Neural cell (in vitro differentiated cells): ENCODE data around the gene CLPX. TPM values are rescaled to one million over a fixed set of nuclear protein-coding genes. Genes with fewer than 3 reads are reported as not detected.

Experiments used
- H2AFZ ChIP-seq: fragments of 200-600, 300-800 bp; sonication (generic), shearing (Covaris generic); 2 replicates; pipeline ENCODE4 v1.6.0; 2014; ENCODE audit warnings: low read depth, mild to moderate bottlenecking, antibody characterized with exemption, low read length, moderate library complexity
- H3F3A ChIP-seq: fragments of 200-600 bp; shearing (Covaris generic); 2 replicates; pipeline ENCODE4 v1.6.1; 2016; ENCODE audit warnings: mild to moderate bottlenecking, moderate library complexity, mixed read lengths, antibody characterized with exemption, low read length; ENCODE audit not compliant: insufficient read depth, poor library complexity, severe bottlenecking
- H3K27ac ChIP-seq: fragments of 200-600, 300-800 bp; sonication (generic), shearing (Covaris generic); 2 replicates; pipeline ENCODE4 v1.5.1; 2014; ENCODE audit warnings: mild to moderate bottlenecking, low read length, moderate library complexity
- H3K27me3 ChIP-seq: fragments of 300-800, 200-600 bp; sonication (generic), shearing (Covaris generic); 2 replicates; pipeline ENCODE4 v1.6.0; 2014; ENCODE audit warnings: mild to moderate bottlenecking, low read depth, low read length, moderate library complexity; ENCODE audit not compliant: insufficient read depth
- H3K36me3 ChIP-seq: fragments of 300-800, 200-600 bp; sonication (generic), shearing (Covaris generic); 2 replicates; pipeline ENCODE4 v1.5.1; 2014; ENCODE audit warnings: mild to moderate bottlenecking, antibody characterized with exemption, low read length, moderate library complexity; ENCODE audit not compliant: insufficient read depth
- H3K4me2 ChIP-seq: fragments of 300-800, 200-600 bp; sonication (generic), shearing (Covaris generic); 2 replicates; pipeline ENCODE4 v1.6.0; 2014; ENCODE audit warnings: mild to moderate bottlenecking, low read length
- H3K4me3 ChIP-seq: fragments of 300-800, 200-600 bp; sonication (generic), shearing (Covaris generic); 2 replicates; pipeline ENCODE4 v1.5.1; 2014; ENCODE audit warnings: mild to moderate bottlenecking, low read length, moderate library complexity
- H3K79me2 ChIP-seq: fragments of 200-600 bp; shearing (Covaris generic); replicated peaks from 2 replicates; pipeline ENCODE4 v1.6.0; 2014; ENCODE audit warnings: mild to moderate bottlenecking, low read length, moderate library complexity; ENCODE audit not compliant: insufficient read depth
- H3K9ac ChIP-seq: fragments of 300-800, 200-600 bp; sonication (generic), shearing (Covaris generic); 2 replicates; pipeline ENCODE4 v1.6.1; 2016; ENCODE audit warnings: mild to moderate bottlenecking, low read length, mixed read lengths
- H3K9me2 ChIP-seq: fragments of 200-600 bp; shearing (Covaris generic); 2 replicates; pipeline ENCODE4 v1.6.1; 2016; ENCODE audit warnings: mild to moderate bottlenecking, low read length, mixed read lengths; ENCODE audit not compliant: insufficient read depth
- H3K9me3 ChIP-seq: fragments of 200-600, 300-800 bp; sonication (generic), shearing (Covaris generic); 2 replicates; pipeline ENCODE4 v1.6.1; 2016; ENCODE audit warnings: mild to moderate bottlenecking, mixed run types, low read length, moderate library complexity, mixed read lengths
- H4K20me1 ChIP-seq: fragments of 200-600 bp; shearing (Covaris generic); 2 replicates; pipeline ENCODE4 v1.6.1; 2016; ENCODE audit warnings: mild to moderate bottlenecking, mixed run types; ENCODE audit not compliant: insufficient read depth
- CTCF ChIP-seq: fragments of 450-650 bp; IDR thresholded peaks from 2 replicates; pipeline ENCODE4 v1.5.1; 2014; ENCODE audit warnings: antibody characterized with exemption, mild to moderate bottlenecking, moderate library complexity; ENCODE audit not compliant: poor library complexity, severe bottlenecking
- EP300 ChIP-seq: fragments of 450-650 bp; conservative IDR thresholded peaks from 2 replicates; pipeline ENCODE4 v1.6.1; 2014; ENCODE audit warnings: antibody characterized with exemption, mild to moderate bottlenecking, moderate library complexity; ENCODE audit not compliant: poor library complexity, severe bottlenecking
- EZH2 ChIP-seq: fragments of 200-600, 300-800 bp; shearing (Covaris generic), sonication (generic); IDR thresholded peaks from 2 replicates; pipeline ENCODE4 v1.6.1; 2014; ENCODE audit warnings: antibody characterized with exemption, low read length, borderline replicate concordance, mild to moderate bottlenecking; ENCODE audit not compliant: insufficient read depth, poor library complexity, severe bottlenecking
- MXI1 ChIP-seq: fragments of 450-650 bp; conservative IDR thresholded peaks from 2 replicates; pipeline ENCODE4 v1.6.1; 2014; ENCODE audit warnings: antibody characterized with exemption, mild to moderate bottlenecking; ENCODE audit not compliant: poor library complexity, severe bottlenecking
- POLR2AphosphoS5 ChIP-seq: IDR thresholded peaks from 2 replicates; pipeline ENCODE4 v1.6.1; 2012
- RAD21 ChIP-seq: fragments of 450-650 bp; conservative IDR thresholded peaks from 2 replicates; pipeline ENCODE4 v1.6.1; 2014; ENCODE audit warnings: antibody characterized with exemption, mild to moderate bottlenecking, moderate library complexity
- REST ChIP-seq: IDR thresholded peaks from 2 replicates; pipeline ENCODE4 v1.6.1; 2012; ENCODE audit warnings: borderline replicate concordance
- SMC3 ChIP-seq: fragments of 450-650 bp; conservative IDR thresholded peaks from 2 replicates; pipeline ENCODE4 v1.6.1; 2014; ENCODE audit warnings: antibody characterized with exemption, mild to moderate bottlenecking, moderate library complexity; ENCODE audit not compliant: poor library complexity
- TAF1 ChIP-seq: IDR thresholded peaks from 2 replicates; pipeline ENCODE4 v1.6.1; 2012; ENCODE audit warnings: low read depth
- polyA plus RNA-seq: library from polyadenylated mRNA; depleted of rRNA; stranded (reverse); fragments of >200 nt; gene quantifications from 2 replicates; pipeline ENCODE4 v1.2.3, GENCODE V29; 2014

Gene CLPX
- polyA plus RNA-seq, 1 donor from 2014 or later = 44.9 TPM

GRCh38 chr15:65222891-65223290 lies 37.7 kb upstream of the CLPX start:
- no peaks in the 10 kb centered on the region for H4K20me1 ChIP-seq
- H3F3A ChIP-seq = no peaks in the 10 kb centered on the region
- no peak for TF ChIP-seq EP300
- no peak for TF ChIP-seq RAD21
- no peak for TF ChIP-seq REST
- no peak for TF ChIP-seq EZH2
- no peak for TF ChIP-seq MXI1
- no peak for TF ChIP-seq SMC3
- TF ChIP-seq CTCF = no peak
- TF ChIP-seq TAF1 = no peak
- TF ChIP-seq POLR2AphosphoS5 = no peak
- no peak overlapping the region for H3K27ac ChIP-seq
- H2AFZ ChIP-seq = no peak overlapping the region
- no peaks in the 10 kb centered on the region for H3K27me3 ChIP-seq
- H3K36me3 ChIP-seq = no peaks in the 10 kb centered on the region
- H3K4me2 ChIP-seq = no peak overlapping the region
- no peaks in the 10 kb centered on the region for H3K79me2 ChIP-seq
- no peak overlapping the region for H3K4me3 ChIP-seq
- H3K9ac ChIP-seq = no peak overlapping the region
- H3K9me3 ChIP-seq = no peaks in the 10 kb centered on the region
- H3K9me2 ChIP-seq = no peaks in the 10 kb centered on the region

- H3K9me3 ChIP-seq = no peaks in the 10 kb centered on the region
- no peak for TF ChIP-seq MXI1
- no peak for TF ChIP-seq REST
- no peak for TF ChIP-seq SMC3
- TF ChIP-seq CTCF = no peak
- no peak for TF ChIP-seq RAD21
- no peak for TF ChIP-seq TAF1
- TF ChIP-seq EZH2 = no peak
- TF ChIP-seq EP300 = no peak
- TF ChIP-seq POLR2AphosphoS5 = no peak
- H2AFZ ChIP-seq = no peak overlapping the region
Observed at GRCh38 chr15:65221697-65222096, 36.6 kb upstream of the CLPX start.

More at GRCh38 chr15:65221697-65222096, 36.6 kb upstream of the CLPX start:
- H3K36me3 ChIP-seq = no peaks in the 10 kb centered on the region
- H3K9me2 ChIP-seq = no peaks in the 10 kb centered on the region
- no peak overlapping the region for H3K9ac ChIP-seq
- no peak overlapping the region for H3K27ac ChIP-seq
- no peaks in the 10 kb centered on the region for H3K27me3 ChIP-seq
- no peaks in the 10 kb centered on the region for H4K20me1 ChIP-seq
- no peaks in the 10 kb centered on the region for H3K79me2 ChIP-seq
- no peaks in the 10 kb centered on the region for H3F3A ChIP-seq
- H3K4me2 ChIP-seq = no peak overlapping the region
- no peak overlapping the region for H3K4me3 ChIP-seq
